Activated CD8-positive, alpha-beta memory T cell treated with anti-CD3 and anti-CD28 coated beads, Interleukin-2, amount 50 U/mL, for 48 hours (primary cell): ENCODE measurements around the gene PRR13.
"Not testable (repeated sequence)": the region's sequence is repeated elsewhere in the genome, so short reads cannot be mapped to it uniquely, and the experiment has no call there.

Experiments used
- DNase-seq: peaks from one replicate; pipeline ENCODE4 v3.0.0-alpha.2; 2020

PRR13 gene

GRCh38 chr12:53474819-53475218 lies 33.3 kb downstream of the PRR13 start:
- no peak for DNase-seq

GRCh38 chr12:53476769-53477209 lies 35.3 kb downstream of the PRR13 start:
- no peak for DNase-seq

- DNase-seq, result no peak
Measured at GRCh38 chr12:53478865-53479264, 37.3 kb downstream of the PRR13 start.

- DNase-seq, result no peak
Measured at GRCh38 chr12:53479331-53479730, 37.8 kb downstream of the PRR13 start.

GRCh38 chr12:53480491-53481442 lies 39.2 kb downstream of the PRR13 start:
- peak; percentile 56 for DNase-seq

- DNase-seq, result not testable (repeated sequence)
Measured at GRCh38 chr12:53481458-53481857, 39.9 kb downstream of the PRR13 start.

GRCh38 chr12:53481939-53482586 lies 40.5 kb downstream of the PRR13 start:
- peak; percentile 56 for DNase-seq

- DNase-seq, result peak; percentile 73
Measured at GRCh38 chr12:53482626-53483168, 41.2 kb downstream of the PRR13 start.

- peak; percentile 75 for DNase-seq
Measured at GRCh38 chr12:53483225-53483978, 41.9 kb downstream of the PRR13 start.

- no peak for DNase-seq
Measured at GRCh38 chr12:53483979-53484377, 42.4 kb downstream of the PRR13 start.

GRCh38 chr12:53484686-53485575 lies 43.4 kb downstream of the PRR13 start:
- no peak for DNase-seq

- DNase-seq, result no peak
Measured at GRCh38 chr12:53485955-53486735, 44.6 kb downstream of the PRR13 start.

GRCh38 chr12:53486736-53487487 lies 45.4 kb downstream of the PRR13 start:
- no peak for DNase-seq

- DNase-seq, result no peak
Measured at GRCh38 chr12:53489242-53489864, 47.8 kb downstream of the PRR13 start.

- no peak for DNase-seq
Measured at GRCh38 chr12:53492188-53492587, 50.7 kb downstream of the PRR13 start.

- DNase-seq, result peak; percentile 92
Measured at GRCh38 chr12:53492830-53493609, 51.5 kb downstream of the PRR13 start.

GRCh38 chr12:53493610-53494391 lies 52.3 kb downstream of the PRR13 start:
- DNase-seq, result peak; percentile 58
